A549 (cell line): Measurements from ENCODE around the gene DLG1.

Source experiments
- CEBPB ChIP-seq, 2 experiments: fragments of >200 bp in 1 of 2; sonication (Bioruptor Twin) in 1 of 2; formaldehyde crosslinking in 1 of 2; IDR thresholded peaks; 2 replicates each; pipeline ENCODE4 v1.6.1; 2012 to 2016
- CHD2 ChIP-seq: fragments of 150-350 bp; IDR thresholded peaks from 2 replicates; pipeline ENCODE4 v1.6.1; 2014; ENCODE audit warnings: low read length; ENCODE audit not compliant: partially characterized antibody
- KDM5A ChIP-seq: fragments of 200-600 bp; sonication (generic); IDR thresholded peaks from 2 replicates; pipeline ENCODE4 v1.6.1; 2016; ENCODE audit warnings: antibody characterized with exemption, mild to moderate bottlenecking
- MAX ChIP-seq: IDR thresholded peaks from 2 replicates; pipeline ENCODE4 v1.6.1; 2012
- NFE2L2 ChIP-seq: fragments of 150-350 bp; conservative IDR thresholded peaks from 2 replicates; pipeline ENCODE4 v1.6.1; 2014; ENCODE audit warnings: low read length
- PBX3 ChIP-seq: IDR thresholded peaks from 2 replicates; pipeline ENCODE4 v1.6.1; 2012
- PHF8 ChIP-seq: fragments of 200-600 bp; sonication (generic); IDR thresholded peaks from 2 replicates; pipeline ENCODE4 v1.6.1; 2016; ENCODE audit warnings: low read depth, mild to moderate bottlenecking, antibody characterized with exemption, moderate library complexity, borderline replicate concordance
- POLR2AphosphoS2 ChIP-seq: conservative IDR thresholded peaks from 2 replicates; pipeline ENCODE4 v1.6.1; 2012; ENCODE audit warnings: low read length, improper control_type of control experiment, inconsistent platforms
- SMC3 ChIP-seq: fragments of >200 bp; sonication (Bioruptor Twin); formaldehyde crosslinking; IDR thresholded peaks from 3 replicates; pipeline ENCODE4 v1.6.1; 2018; ENCODE audit warnings: inconsistent platforms
- TF ChIP-seq, protein P1 (sequence below): fragments of >200 bp; sonication (Bioruptor Twin); formaldehyde crosslinking; IDR thresholded peaks from 3 replicates; pipeline ENCODE4 v1.5.1; 2016

DNA sequence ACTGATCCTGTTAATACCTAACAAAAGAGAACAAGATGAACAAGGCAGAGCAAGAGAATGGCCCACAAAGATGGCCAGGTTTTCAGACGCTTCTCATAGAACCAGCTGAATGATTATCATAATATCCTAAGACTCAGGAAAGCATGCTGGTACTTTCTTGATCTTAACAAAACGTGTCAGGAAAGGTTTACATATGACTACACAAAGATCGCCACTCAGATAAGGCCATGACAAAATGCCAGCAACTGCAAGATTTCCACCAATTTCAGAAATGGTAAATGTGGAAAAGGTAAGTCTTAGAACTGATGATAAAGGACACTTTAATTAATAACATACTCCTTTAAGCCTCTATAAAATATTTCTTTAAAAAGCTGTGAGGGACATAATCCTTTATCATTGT, 108.8 kb downstream of the DLG1 start:
- TF ChIP-seq PHF8 (no peak), POLR2AphosphoS2 (no peak), MAX (no peak), CHD2 (no peak), NFE2L2 (no peak), PBX3 (no peak), SMC3 (no peak), KDM5A (no peak), CEBPB (IDR thresholded peaks at IDR 0.05) (no peak)
- TF ChIP-seq, protein P1, sequence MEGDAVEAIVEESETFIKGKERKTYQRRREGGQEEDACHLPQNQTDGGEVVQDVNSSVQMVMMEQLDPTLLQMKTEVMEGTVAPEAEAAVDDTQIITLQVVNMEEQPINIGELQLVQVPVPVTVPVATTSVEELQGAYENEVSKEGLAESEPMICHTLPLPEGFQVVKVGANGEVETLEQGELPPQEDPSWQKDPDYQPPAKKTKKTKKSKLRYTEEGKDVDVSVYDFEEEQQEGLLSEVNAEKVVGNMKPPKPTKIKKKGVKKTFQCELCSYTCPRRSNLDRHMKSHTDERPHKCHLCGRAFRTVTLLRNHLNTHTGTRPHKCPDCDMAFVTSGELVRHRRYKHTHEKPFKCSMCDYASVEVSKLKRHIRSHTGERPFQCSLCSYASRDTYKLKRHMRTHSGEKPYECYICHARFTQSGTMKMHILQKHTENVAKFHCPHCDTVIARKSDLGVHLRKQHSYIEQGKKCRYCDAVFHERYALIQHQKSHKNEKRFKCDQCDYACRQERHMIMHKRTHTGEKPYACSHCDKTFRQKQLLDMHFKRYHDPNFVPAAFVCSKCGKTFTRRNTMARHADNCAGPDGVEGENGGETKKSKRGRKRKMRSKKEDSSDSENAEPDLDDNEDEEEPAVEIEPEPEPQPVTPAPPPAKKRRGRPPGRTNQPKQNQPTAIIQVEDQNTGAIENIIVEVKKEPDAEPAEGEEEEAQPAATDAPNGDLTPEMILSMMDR = no peak
